Gastroesophageal sphincter (tissue), 4 donors: ENCODE data around the gene HDDC3. TPM values are rescaled to one million over a fixed set of nuclear protein-coding genes. Genes with fewer than 3 reads are reported as not detected.
"Not testable (repeated sequence)": the region's sequence is repeated elsewhere in the genome, so short reads cannot be mapped to it uniquely, and the experiment has no call there.

Source experiments
- ATAC-seq: fragments of 150-250 bp; one replicate; pipeline ENCODE4 v1.9.1; 2016; ENCODE audit warnings: mild to moderate bottlenecking, moderate library complexity
- H3K27ac ChIP-seq, 4 donors: fragments of 200-600 bp; sonication (generic) in 3 of 4; 1 replicate in 3 of 4; 2 replicates in 1 of 4; pipeline ENCODE4 v1.5.1; 2016 to 2019
- H3K27me3 ChIP-seq: fragments of 200-600 bp; sonication (generic); one replicate; pipeline ENCODE4 v1.5.1; 2019
- H3K36me3 ChIP-seq, 2 donors: fragments of 200-600 bp; sonication (generic); one replicate each; pipeline ENCODE4 v1.5.1; 2019; ENCODE audit warnings: control low read depth in 1 of 2
- H3K4me1 ChIP-seq, 3 donors: fragments of 200-600 bp; sonication (generic); 1 replicate in 2 of 3; 2 replicates in 1 of 3; pipeline ENCODE4 v1.5.1; 2016 to 2019; ENCODE audit warnings: control low read depth in 2 of 3
- H3K4me3 ChIP-seq, 2 donors: fragments of 200-600 bp; sonication (generic); one replicate each; pipeline ENCODE4 v1.5.1; 2019; ENCODE audit warnings: mild to moderate bottlenecking in 1 of 2, moderate library complexity in 1 of 2
- H3K9me3 ChIP-seq, 3 donors: fragments of 200-600 bp; sonication (generic); one replicate each; pipeline ENCODE4 v1.5.1; 2017 to 2019; ENCODE audit warnings: control low read depth in 2 of 3
- EP300 ChIP-seq: sonication (generic); formaldehyde crosslinking; IDR thresholded peaks from one replicate; pipeline ENCODE4 v1.6.1; 2017; ENCODE audit warnings: antibody characterized with exemption, mild to moderate bottlenecking
- POLR2A ChIP-seq, 2 donors: fragments of 450-650 bp; IDR thresholded peaks; one replicate each; pipeline ENCODE4 v1.6.1; 2017; ENCODE audit warnings: antibody characterized with exemption in 2 of 2, mild to moderate bottlenecking in 2 of 2, moderate library complexity in 1 of 2
- POLR2AphosphoS5 ChIP-seq: sonication (generic); formaldehyde crosslinking; IDR thresholded peaks from one replicate; pipeline ENCODE4 v1.6.1; 2017; ENCODE audit warnings: antibody characterized with exemption
- WGBS, 2 donors: methylation state at CpG; one replicate each; pipeline ENCODE4 v1.1.5; 2018; ENCODE audit warnings: low coverage in 1 of 2; 5-methylcytosine and 5-hydroxymethylcytosine counted together
- total RNA-seq, 4 donors: library from RNA; depleted of rRNA; stranded (reverse); fragments of >200 nt; gene quantifications; one replicate each; pipeline ENCODE4 v1.1.0, GENCODE V29; 2016
- TF ChIP-seq, protein P1 (sequence below), 4 experiments: fragments of 200-600 bp in 2 of 4; fragments of 450-650 bp in 2 of 4; sonication (generic) in 1 of 4; IDR thresholded peaks; one replicate each; pipeline ENCODE4 v1.5.1; 2017 to 2019; ENCODE audit warnings: antibody characterized with exemption in 4 of 4, mild to moderate bottlenecking in 2 of 4, moderate library complexity in 2 of 4

HDDC3 gene
- total RNA-seq, 4 donors from 2014 or later, result 5.9 to 17.1 (median 8.3) TPM

DNA sequence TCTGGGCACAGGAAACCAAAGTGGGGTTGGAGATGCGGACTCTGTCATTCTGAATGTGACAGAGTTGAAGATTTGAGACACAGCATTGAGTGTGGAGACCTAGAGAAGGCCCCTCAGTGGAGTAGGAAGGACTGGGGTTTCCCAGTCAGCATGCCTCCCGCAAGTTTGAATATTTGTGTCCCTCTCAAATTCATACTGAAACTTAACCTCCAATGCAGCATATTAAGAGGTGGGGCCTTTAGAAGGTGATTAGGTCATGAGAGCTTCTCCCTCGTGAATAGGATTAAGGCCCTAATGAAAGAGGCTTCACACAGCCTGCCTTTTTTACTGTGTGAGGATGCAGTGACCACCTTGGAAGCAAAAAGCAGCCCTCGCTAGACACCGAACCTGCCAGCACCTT is 8.0 kb downstream of the HDDC3 start:
- no peak for TF ChIP-seq POLR2AphosphoS5
- TF ChIP-seq EP300, result no peak
- TF ChIP-seq POLR2A (IDR thresholded peaks at IDR 0.05), result no peak
- TF ChIP-seq, protein P1, sequence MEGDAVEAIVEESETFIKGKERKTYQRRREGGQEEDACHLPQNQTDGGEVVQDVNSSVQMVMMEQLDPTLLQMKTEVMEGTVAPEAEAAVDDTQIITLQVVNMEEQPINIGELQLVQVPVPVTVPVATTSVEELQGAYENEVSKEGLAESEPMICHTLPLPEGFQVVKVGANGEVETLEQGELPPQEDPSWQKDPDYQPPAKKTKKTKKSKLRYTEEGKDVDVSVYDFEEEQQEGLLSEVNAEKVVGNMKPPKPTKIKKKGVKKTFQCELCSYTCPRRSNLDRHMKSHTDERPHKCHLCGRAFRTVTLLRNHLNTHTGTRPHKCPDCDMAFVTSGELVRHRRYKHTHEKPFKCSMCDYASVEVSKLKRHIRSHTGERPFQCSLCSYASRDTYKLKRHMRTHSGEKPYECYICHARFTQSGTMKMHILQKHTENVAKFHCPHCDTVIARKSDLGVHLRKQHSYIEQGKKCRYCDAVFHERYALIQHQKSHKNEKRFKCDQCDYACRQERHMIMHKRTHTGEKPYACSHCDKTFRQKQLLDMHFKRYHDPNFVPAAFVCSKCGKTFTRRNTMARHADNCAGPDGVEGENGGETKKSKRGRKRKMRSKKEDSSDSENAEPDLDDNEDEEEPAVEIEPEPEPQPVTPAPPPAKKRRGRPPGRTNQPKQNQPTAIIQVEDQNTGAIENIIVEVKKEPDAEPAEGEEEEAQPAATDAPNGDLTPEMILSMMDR (IDR thresholded peaks at IDR 0.05), result no peak
- peaks cover 0 to 29% of the 10 kb centered on the region in 2 donors for H3K36me3 ChIP-seq
- H3K27ac ChIP-seq, result no peak overlapping the region
- no peaks in the 10 kb centered on the region for H3K9me3 ChIP-seq
- ATAC-seq, result no peak
- no peaks in the 10 kb centered on the region for H3K27me3 ChIP-seq
- H3K4me1 ChIP-seq, result peaks cover 0 to 4% (median 0%) of the 10 kb centered on the region in 3 donors
- H3K4me3 ChIP-seq, result no peak overlapping the region
- 81 to 83% methylated on average over 5 of the region's 5 CpGs for WGBS, 2 donors

DNA sequence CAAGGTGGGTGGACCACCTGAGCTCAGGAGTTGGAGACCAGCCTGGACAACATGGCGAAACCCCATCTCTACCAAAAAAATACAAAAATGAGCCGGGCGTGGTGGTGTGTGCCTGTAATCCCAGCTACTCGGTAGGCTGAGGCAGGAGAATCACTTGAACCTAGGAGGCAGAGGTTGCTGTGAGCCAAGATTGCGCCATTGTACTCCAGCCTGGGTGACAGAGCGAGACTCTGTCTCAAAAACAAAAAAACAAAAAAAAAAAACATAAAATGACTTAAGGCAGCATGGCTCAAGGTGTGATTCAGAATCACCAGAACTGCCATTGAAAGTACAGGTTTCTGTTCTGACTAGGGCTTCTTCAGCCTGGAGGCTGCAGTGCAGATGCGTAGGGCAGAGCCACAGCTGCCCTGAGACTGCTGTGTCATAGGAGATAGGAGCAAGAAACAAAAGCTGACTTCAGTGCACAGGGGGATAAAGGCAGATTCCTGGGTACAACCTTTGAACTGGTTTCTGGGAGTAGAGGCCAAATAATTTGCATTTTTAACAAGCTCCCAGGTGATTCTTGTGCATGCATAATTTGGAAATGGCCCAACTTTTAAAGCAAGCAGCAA is 9.5 kb downstream of the HDDC3 start:
- H3K9me3 ChIP-seq, H3K27ac ChIP-seq, H3K4me3 ChIP-seq, H3K27me3 ChIP-seq, ATAC-seq, H3K4me1 ChIP-seq: not testable (repeated sequence)
- H3K36me3 ChIP-seq, result peaks cover 0 to 45% of the 10 kb centered on the region in 2 donors
- WGBS, 2 donors, result 84 to 100% methylated on average over 2 to 5 of the region's 7 CpGs

DNA sequence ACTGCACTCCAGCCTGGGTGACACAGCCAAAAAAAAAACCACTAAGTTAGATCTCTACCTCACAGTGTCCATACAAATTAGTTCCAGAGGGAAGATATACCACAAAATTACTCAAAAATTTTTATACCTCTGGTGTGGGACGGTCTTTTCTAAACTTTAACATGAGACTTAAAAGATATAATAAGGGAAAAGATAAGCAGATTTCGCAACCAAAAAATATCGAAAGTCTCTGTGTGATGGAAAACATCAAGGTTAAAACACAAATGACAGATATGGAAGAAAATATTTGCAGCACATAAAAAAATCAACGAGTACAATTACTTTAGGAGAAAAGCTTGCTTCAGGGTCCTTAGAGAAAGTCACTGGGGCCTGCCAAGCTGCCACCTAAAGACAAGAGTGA is 10.5 kb downstream of the HDDC3 start:
- 94 to 95% methylated on average over 2 to 4 of the region's 4 CpGs for WGBS, 2 donors
- no peaks in the 10 kb centered on the region for H3K9me3 ChIP-seq

DNA sequence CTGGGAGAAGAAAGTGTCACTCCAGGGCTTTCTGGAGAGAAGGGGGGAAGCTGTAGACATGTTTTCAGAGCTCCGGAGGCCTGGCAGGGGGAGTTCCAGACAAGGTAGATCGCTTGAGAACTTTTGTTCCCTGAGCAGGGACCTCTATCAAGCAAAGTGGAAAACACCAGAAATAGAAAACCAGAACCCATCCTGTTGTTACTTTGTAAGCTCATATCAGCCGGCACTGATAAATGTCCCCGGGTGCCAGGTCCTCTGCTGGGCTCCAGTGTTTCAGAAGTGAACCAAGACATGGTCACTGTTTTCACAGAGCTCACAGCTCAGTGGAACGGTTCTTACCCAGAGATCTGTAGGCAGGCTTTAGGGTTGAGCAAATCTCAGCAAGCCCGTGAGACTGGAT is 13.5 kb downstream of the HDDC3 start:
- ATAC-seq, result no peak
- no peaks in the 10 kb centered on the region for H3K9me3 ChIP-seq
- peaks cover 0 to 85% of the 10 kb centered on the region in 2 donors for H3K36me3 ChIP-seq
- H3K27me3 ChIP-seq, result no peaks in the 10 kb centered on the region
- H3K4me1 ChIP-seq, result no peaks in the 10 kb centered on the region
- TF ChIP-seq POLR2A (IDR thresholded peaks at IDR 0.05), result no peak
- TF ChIP-seq POLR2AphosphoS5, result no peak
- TF ChIP-seq, protein P1 (IDR thresholded peaks at IDR 0.05), result no peak
- no peak for TF ChIP-seq EP300
- no peak overlapping the region for H3K27ac ChIP-seq
- WGBS, 2 donors, result 80 to 88% methylated on average over 3 to 4 of the region's 6 CpGs
- no peak overlapping the region for H3K4me3 ChIP-seq

More for the DNA sequence above, 10.5 kb downstream of the HDDC3 start:
- H3K36me3 ChIP-seq, result peaks cover 0 to 54% of the 10 kb centered on the region in 2 donors
- TF ChIP-seq, protein P1 (IDR thresholded peaks at IDR 0.05), result no peak
- TF ChIP-seq POLR2AphosphoS5, result no peak
- no peak overlapping the region for H3K4me3 ChIP-seq
- H3K27me3 ChIP-seq, result no peaks in the 10 kb centered on the region
- no peak for ATAC-seq
- no peaks in the 10 kb centered on the region for H3K4me1 ChIP-seq
- no peak overlapping the region for H3K27ac ChIP-seq

DNA sequence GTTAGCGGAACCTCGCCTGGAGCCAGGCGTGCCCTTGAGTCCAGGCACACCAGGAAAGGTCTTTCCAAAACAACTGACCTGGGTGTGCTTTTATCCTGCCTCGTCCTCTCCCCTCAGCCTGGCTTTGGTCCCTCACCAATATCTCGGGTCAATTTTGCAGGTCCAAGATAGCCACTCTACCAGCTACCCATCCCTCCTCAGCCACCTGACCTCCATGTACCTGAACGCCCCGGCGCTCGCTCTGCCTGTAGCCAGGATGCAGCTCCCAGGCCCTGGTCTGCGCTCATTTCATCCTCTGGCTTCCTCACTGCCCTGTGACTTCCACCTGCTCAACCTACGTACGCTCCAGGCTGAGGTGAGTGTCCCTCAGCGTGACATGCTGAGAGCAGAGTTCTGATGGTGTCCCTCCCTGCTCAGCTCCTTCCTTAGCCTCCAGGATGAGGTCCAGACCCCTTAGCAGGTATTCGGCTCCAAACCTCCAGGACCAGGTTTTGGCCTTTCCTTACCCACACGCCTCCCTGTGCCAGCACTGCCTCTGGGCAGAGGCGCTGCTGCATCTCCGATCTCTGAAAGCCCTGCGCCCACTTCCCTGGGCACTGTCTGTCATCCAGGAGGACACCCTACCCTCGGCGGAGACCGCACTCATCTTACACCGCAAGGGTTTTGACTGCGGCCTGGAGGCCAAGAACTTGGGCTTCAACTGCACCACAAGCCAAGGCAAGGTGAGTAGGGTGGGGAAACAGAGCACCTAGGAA is 14.1 kb downstream of the HDDC3 start:
- H3K36me3 ChIP-seq, result peaks cover 0 to 91% of the 10 kb centered on the region in 2 donors
- 86 to 92% methylated on average over 6 to 7 of the region's 23 CpGs for WGBS, 2 donors
- ATAC-seq, result no peak
- H3K4me1 ChIP-seq, result no peaks in the 10 kb centered on the region
- no peaks in the 10 kb centered on the region for H3K9me3 ChIP-seq
- no peak for TF ChIP-seq POLR2A (IDR thresholded peaks at IDR 0.05)
- no peak for TF ChIP-seq POLR2AphosphoS5
- no peak for TF ChIP-seq EP300
- TF ChIP-seq, protein P1 (IDR thresholded peaks at IDR 0.05), result no peak
- H3K4me3 ChIP-seq, result no peak overlapping the region
- no peak overlapping the region for H3K27ac ChIP-seq
- H3K27me3 ChIP-seq, result no peaks in the 10 kb centered on the region
